HFFc6 (cell line): ENCODE data around the gene ASTN2. TPM values are rescaled to one million over a fixed set of nuclear protein-coding genes. Genes with fewer than 3 reads are reported as not detected.

Experiments used
- DNase-seq: peaks from one replicate; pipeline ENCODE4 v3.0.0-alpha.2; 2018
- H3K27ac Mint-ChIP-seq: 2 replicates; pipeline ENCODE4 v1.8.0; 2020; ENCODE audit warnings: mild to moderate bottlenecking, mixed read lengths
- H3K27me3 Mint-ChIP-seq: 2 replicates; pipeline ENCODE4 v1.8.0; 2021; ENCODE audit warnings: mild to moderate bottlenecking, moderate library complexity, mixed read lengths; ENCODE audit not compliant: insufficient read depth
- H3K36me3 Mint-ChIP-seq: 2 replicates; pipeline ENCODE4 v1.8.0; 2021; ENCODE audit warnings: low read depth, mixed read lengths
- H3K4me1 Mint-ChIP-seq: 2 replicates; pipeline ENCODE4 v1.8.0; 2020; ENCODE audit warnings: low read depth, mixed read lengths
- H3K4me3 Mint-ChIP-seq: 2 replicates; pipeline ENCODE4 v1.8.0; 2020; ENCODE audit warnings: mild to moderate bottlenecking, moderate library complexity, mixed read lengths
- H3K9me3 Mint-ChIP-seq: 2 replicates; pipeline ENCODE4 v1.8.0; 2020; ENCODE audit warnings: mild to moderate bottlenecking, mixed read lengths
- CTCF ChIP-seq: fragments of 200-600 bp; sonication (generic); IDR thresholded peaks from 2 replicates; pipeline ENCODE4 v1.5.0; 2021; ENCODE audit warnings: antibody characterized with exemption, mild to moderate bottlenecking
- total RNA-seq, 6 experiments: library from RNA; stranded (reverse); fragmentation: NEBNext Ultra II Directional; extraction: Animal tissue kit (Norgen Biotek cat#: 25700); gene quantifications; 2 replicates in 1 of 6; 3 replicates in 5 of 6; pipeline ENCODE4 v1.2.3, GENCODE V29; 2021

ASTN2 gene
- total RNA-seq, 6 experiments from 2014 or later: 7.3 to 9.7 (median 8.3) TPM

- H3K9me3 Mint-ChIP-seq: peaks cover 21% of the 10 kb centered on the region; the same call in 1 of the 2 replicates
- DNase-seq: no peak
- no peak for TF ChIP-seq CTCF
- H3K4me1 Mint-ChIP-seq: no peaks in the 10 kb centered on the region; the same call in 1 of the 2 replicates
- no peak overlapping the region for H3K4me3 Mint-ChIP-seq
- H3K27me3 Mint-ChIP-seq: peaks cover 2% of the 10 kb centered on the region; the same call in 1 of the 2 replicates
- no peaks in the 10 kb centered on the region for H3K36me3 Mint-ChIP-seq
- H3K27ac Mint-ChIP-seq: no peak overlapping the region
Observed at GRCh38 chr9:116958881-116959280, 456.0 kb downstream of the ASTN2 start.

DNA sequence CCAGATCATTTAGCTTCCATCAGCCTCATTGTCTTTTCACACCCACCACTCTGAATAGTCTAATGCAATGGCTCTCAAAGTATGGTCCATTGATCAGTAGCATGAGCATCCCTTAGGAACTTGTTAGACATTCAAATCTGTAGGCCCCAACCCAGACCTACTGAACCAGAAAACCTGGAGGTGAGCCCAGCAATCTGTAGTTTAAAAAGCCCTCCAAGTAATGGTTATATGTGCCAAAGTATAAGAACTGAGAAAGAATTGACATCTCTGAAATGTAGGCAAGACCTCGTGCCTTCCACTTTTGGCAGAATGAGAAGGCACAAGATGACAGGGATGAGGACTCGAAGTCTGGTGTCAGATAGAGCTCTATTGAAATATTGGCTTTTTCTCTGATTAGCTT lies 460.1 kb downstream of the ASTN2 start:
- H3K27ac Mint-ChIP-seq: no peak overlapping the region
- no peak for DNase-seq
- H3K36me3 Mint-ChIP-seq: no peaks in the 10 kb centered on the region
- H3K4me3 Mint-ChIP-seq: no peak overlapping the region
- H3K4me1 Mint-ChIP-seq: peaks cover 33% of the 10 kb centered on the region
- H3K27me3 Mint-ChIP-seq: peaks cover 5% of the 10 kb centered on the region; the same call in 1 of the 2 replicates
- no peak for TF ChIP-seq CTCF
- H3K9me3 Mint-ChIP-seq: peaks cover 12% of the 10 kb centered on the region; the same call in 1 of the 2 replicates

- H3K9me3 Mint-ChIP-seq: peaks cover 13% of the 10 kb centered on the region; the same call in 1 of the 2 replicates
- no peak for DNase-seq
- H3K4me1 Mint-ChIP-seq: peaks cover 33% of the 10 kb centered on the region
- H3K27ac Mint-ChIP-seq: no peak overlapping the region; the same call in 1 of the 2 replicates
- H3K27me3 Mint-ChIP-seq: peaks cover 3% of the 10 kb centered on the region; the same call in 1 of the 2 replicates
- no peaks in the 10 kb centered on the region for H3K36me3 Mint-ChIP-seq
- no peak overlapping the region for H3K4me3 Mint-ChIP-seq
- TF ChIP-seq CTCF: no peak
Observed at GRCh38 chr9:116953271-116953670, 461.6 kb downstream of the ASTN2 start.

DNA sequence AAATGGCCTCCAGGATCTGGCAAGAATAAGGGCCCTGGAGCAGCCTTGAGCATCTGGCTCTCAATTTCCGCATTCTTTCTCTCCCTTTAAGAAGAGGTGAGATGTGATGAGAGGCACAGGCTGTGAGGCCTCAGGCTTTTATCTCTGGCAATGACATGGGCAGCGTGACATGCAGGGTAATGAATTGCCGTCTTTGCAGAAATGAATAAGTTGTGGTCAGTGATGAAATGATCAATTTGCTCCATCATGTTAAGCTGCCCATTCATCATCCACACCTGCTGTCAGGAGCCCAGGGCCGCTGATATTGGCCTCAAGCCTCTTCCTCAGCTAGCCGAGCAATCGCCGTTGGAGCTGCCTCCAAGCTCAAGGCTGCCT lies 462.4 kb downstream of the ASTN2 start:
- Mint-ChIP-seq H3K36me3 (no peaks in the 10 kb centered on the region), H3K9me3 (peaks cover 8% of the 10 kb centered on the region; the same call in 1 of the 2 replicates), H3K4me3 (peak overlapping the region; percentile 55; the same call in 1 of the 2 replicates), H3K27me3 (peaks cover 3% of the 10 kb centered on the region; the same call in 1 of the 2 replicates), H3K27ac (peak overlapping the region; percentile 84), H3K4me1 (peaks cover 33% of the 10 kb centered on the region)
- DNase-seq: no peak
- no peak for TF ChIP-seq CTCF

- no peak for TF ChIP-seq CTCF
- Mint-ChIP-seq H3K4me1 (peaks cover 33% of the 10 kb centered on the region), H3K9me3 (peaks cover 8% of the 10 kb centered on the region; the same call in 1 of the 2 replicates), H3K36me3 (no peaks in the 10 kb centered on the region), H3K27me3 (peaks cover 3% of the 10 kb centered on the region; the same call in 1 of the 2 replicates), H3K27ac (peak overlapping the region; percentile 84), H3K4me3 (peak overlapping the region; percentile 55; the same call in 1 of the 2 replicates)
- peak; percentile 85 for DNase-seq
Observed at GRCh38 chr9:116951588-116952435, 463.0 kb downstream of the ASTN2 start.
